Measurements from ENCODE around the gene ATP8A2.
A peak's percentile ranks its signal among the peaks of the same experiment; 100 is the strongest.
"Not testable (repeated sequence)": the region's sequence is repeated elsewhere in the genome, so short reads cannot be mapped to it uniquely, and the experiment has no call there.

ATP8A2 gene

DNA sequence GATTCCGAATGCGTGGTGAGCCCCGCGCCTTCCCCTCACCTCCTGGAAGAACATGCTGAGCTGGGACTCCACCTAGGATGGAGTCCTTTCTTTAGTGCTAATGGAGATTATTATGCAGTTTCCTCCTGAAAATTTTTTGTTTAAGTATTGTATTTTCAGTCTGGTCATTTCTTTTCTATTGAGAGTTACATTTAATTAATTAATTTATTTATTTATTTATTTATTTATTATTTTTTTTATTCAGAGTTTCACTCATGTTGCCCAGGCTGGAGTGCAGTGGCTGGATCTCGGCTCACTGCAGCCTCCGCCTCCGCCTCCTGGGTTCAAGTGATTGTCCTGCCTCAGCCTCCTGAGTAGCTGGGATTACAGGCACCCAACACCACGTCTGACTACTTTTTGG is 400.8 kb downstream of the ATP8A2 start:
- not testable (repeated sequence) for DNase-seq

DNA sequence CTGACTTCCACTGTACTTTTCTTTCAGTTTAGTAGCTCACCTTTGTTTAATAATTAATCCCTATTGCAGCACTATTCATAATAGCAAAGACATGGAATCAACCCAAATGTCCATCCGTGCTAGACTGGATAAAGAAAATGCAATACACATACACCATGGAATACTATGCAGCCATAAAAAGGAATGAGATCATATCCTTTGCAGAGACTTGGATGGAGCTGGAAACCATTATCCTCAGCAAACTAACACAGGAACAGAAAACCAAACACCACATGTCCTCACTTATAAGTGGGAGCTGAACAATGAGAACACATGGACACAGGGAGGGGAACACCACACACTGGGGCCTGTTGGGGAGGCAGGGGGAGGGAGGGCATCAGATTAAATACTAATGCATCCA is 402.3 kb downstream of the ATP8A2 start:
- not testable (repeated sequence) for DNase-seq

DNA sequence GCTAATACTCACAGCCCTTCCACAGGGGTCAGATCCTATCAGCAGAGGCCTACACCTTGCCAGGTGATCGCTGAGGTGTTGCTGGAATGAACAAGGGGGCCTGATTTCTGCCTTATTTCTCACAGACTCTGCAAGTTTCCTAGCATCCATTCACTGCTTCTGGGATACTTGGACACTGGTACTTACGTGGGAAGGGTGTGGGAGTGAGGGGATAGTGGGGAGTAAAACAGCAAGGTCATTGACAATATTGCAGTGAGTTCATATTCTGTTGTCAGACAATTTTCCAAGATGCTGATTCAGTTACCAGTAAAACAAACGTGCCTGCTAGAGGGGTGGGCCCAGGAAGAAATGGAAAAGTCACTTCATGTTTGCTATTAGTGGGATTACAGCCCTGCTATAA is 403.5 kb downstream of the ATP8A2 start:
- no peak for DNase-seq

DNA sequence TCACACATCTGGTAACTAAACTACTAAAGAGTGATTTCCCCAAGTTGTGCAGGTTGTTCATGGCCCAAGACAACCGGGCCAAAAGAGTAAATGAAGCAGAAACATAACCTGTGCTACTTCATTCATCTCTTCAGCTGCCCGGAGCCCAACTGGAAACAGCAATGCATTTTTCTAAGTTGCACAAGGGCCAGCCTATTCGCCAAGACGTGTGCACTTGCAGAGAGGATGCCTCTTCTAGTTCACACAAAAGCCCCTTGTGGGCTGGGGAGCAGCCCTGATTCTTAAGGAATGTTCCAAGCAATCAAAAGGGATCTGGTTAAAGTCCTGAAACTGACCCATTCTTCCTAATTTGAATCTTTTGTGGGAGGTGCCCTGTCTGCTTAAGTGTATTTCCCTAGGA is 404.2 kb downstream of the ATP8A2 start:
- no peak for DNase-seq

DNA sequence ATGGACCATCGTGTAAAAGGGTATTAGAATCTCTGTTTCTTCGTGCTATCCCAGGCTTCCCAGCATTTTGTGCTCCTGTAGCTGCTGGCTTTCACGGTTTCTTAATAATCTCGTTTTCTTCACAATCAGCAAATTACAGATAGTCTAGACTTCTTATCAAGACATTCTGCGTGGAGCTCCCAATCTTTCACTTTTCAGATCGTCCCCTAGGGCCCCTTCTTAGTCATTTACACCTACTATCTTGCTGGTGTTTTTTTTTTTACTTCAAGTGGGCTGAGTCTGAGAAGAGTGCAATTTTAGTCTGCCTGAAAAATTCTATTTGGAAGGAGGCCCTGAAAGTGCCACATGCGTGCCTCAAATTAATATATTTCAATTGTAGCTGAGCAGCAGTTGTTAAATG is 404.9 kb downstream of the ATP8A2 start:
- no peak for DNase-seq

DNA sequence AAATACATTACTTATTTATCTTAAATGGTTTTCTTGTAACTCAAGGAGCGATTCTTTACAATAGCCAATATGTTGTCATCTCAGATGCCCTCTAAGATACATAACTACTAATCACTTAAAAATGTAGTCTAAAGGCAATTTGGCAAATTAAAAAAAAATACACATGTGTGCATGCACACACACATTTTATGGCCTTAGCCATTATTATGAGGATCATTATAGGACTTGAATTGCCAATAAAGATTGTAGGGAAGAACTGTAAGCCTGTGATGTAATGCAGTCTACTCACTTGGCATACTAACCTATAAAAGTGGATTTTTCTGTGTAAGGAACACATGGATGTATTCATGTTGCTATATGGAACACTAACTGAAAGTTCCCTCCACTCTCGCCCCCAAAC is 405.7 kb downstream of the ATP8A2 start:
- DNase-seq = no peak

DNA sequence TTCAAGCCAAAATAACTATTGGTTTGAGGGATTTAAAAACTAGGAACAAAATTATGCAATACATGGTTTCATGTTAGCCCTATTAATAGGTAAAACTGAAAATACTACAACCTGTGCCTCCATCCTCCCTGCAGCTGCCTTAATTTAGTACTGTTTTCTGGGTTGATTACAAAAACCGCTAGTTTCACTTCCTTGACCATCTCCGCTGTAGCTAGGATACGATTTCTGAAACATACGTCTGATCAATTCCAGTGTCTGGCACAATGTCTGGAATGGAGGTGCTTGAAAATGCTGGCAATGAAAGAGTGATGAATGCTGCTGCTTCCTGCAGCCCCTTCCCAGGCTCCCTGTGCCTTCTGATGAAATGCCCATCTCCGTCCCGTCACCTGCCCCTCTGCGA is 406.6 kb downstream of the ATP8A2 start:
- no peak for DNase-seq

DNA sequence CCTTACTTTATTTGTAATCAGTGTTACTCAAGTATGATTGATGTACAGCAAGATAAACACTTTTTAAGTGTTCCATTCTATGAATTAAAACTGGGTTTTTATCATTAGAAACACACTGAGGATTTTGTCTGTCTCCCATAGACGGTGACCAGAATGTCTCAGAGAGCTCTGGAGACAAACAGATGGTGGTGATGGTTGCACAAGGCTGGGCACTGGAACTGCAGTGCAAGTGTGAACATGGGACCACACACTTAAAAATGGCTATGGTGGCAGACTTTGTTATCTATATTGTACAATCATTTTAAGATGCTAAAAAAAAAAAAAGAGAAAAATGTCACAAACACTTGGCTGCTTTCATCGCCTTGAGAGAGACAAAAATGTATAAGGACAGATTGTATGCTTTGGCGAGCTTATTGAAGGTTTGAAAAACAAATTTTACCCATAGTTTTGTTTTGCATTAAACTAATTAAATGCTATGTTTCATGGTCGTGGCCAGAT is 407.1 kb downstream of the ATP8A2 start:
- DNase-seq = no peak

DNA sequence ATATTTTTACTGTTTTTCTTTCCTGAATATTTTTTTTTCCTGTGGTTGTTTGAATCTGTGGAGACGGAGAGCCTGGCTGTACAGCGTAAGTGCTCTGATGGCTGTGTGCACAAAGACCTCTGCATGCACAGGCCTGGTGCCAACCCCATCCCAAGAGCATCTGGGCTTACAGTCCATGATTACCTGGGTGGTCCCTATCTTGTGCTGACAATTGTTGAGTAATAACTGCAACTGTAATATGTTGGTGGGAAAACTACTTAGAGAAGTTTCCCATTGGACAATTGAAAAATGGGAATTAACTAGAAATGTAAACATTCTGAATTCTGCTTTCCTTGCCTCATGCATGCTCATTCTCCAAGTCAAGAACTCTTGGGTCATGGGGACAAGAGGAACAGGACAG is 411.3 kb downstream of the ATP8A2 start:
- no peak for DNase-seq

DNA sequence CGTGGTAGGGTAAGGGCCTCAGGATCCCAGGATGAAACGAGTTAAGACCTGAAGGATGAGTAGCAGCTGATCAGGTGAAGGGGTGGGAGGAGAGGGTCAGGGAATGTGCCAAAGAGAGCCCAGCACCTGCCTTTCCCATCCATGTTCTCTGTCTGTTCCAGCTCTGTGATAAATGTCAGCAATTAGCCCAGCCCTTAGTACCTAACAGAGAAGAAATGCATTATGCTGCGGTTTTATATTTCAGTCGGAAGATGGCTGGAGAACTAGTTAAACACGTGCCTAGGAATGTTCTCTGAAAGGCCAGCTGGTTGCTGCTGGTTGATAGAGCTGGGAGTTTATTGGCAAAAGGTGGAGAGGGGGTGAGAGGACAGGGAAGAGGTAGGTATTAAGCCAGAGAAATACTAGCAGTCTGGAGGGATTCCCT is 411.8 kb downstream of the ATP8A2 start:
- no peak for DNase-seq

DNA sequence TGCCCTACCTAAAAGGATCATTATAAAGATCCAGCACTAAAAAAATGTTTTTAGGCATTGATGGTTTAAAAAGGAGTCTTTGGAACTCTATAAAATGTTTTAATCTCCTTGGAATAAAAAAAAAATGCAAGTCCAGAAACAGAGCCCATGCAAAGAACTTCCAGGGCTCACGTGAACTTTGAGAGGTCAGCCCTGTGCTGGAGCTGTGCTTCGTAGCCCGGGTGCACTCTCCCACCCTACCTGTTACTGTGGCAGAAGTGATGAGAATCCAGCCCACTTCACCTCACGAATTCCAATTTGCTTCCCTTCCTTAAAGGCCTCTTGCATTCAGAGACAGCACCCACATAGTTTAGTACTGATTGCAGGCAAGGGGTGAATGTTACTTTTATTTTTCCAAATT is 412.3 kb downstream of the ATP8A2 start:
- no peak for DNase-seq

DNA sequence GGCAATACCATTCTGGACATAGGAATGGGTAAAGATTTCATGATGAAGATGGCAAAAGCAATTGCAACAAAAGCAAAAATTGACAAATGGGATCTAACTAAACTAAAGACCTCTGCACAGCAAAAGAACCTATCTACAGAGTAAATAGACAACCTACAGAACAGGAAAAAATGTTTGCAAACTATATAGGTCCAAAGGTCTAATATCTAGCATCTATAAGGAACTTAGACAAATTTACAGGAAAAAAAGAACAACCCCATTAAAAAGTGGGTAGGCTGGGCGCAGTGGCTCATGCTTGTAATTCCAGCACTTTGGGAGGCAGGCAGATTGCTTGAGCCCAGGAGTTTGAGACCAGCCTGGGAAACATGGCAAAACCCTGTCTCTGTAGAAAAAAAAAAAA is 418.4 kb downstream of the ATP8A2 start:
- not testable (repeated sequence) for DNase-seq

DNA sequence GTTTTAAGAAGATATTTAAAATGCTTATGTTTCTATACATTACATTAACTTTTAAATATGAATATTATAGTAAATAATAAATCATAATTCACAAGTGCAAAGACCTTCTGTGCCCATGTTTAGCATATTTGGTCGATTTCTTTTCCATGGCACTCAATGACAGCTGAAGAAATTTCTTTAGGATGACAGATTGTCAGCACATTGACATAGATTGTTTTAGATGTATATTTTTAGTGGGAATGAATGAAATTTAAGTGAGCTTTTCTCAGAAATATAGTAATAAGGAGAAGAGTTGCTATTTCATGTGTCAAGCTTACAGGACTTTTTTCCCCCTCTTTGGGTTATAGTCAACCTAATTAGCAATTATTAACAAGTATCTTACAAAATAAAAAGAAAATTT is 423.5 kb downstream of the ATP8A2 start:
- no peak for DNase-seq

DNA sequence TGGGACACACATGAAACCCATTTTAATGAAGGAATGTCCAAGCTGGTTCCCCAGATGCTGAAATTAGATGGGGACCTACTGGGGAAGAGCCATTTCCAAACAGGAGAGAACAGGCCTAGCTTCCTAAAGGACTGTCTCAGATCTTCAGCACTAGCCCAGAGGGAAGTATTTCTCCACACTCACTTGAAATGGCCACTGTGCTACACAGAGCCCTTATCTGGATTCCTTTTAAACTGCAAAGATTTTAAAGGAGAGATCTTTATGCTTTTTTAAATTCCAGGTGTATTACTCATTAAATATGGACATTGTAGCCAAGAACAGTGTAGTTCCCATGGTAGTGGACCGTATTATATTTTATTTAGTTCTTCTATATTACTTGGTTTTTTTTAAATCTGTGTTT is 424.7 kb downstream of the ATP8A2 start:
- no peak for DNase-seq

DNA sequence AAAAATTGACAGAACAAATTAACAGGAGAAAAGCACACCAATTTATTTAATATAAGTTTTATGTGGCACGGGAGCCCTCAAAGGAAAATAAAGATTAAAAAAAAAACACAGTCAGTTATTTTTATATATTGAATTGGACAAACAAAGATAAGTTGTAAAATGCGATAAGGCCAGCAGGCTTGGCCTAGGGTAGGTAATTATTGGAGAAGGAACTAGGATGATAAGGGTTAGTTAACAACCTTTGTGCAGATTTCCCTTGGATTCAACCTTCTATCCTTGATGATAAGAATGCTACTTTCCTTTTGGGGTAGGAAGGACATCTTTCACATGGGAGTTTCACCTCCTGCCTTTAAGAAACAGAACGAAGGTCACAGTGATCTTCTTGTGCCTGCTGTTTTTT is 427.2 kb downstream of the ATP8A2 start:
- DNase-seq = no peak

DNA sequence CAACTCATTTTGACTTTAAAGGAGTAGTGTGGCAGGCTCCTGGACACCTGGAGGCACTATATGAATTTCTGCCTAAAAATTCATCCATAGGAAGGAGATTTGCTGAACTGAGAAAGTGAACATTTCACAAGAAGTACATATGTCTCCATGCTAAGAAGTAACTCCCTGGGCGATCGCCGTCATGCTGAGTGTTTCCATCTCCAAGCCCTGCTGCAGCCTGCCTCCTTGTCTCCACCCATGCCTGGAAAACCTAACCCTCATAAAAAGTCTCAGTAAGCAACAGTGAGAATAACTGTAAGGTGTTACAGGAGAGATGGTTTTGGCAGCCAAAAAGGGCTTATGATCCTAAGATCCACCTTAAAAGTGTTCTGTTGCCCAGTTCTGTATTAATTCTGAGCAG is 428.7 kb downstream of the ATP8A2 start:
- DNase-seq = no peak

DNA sequence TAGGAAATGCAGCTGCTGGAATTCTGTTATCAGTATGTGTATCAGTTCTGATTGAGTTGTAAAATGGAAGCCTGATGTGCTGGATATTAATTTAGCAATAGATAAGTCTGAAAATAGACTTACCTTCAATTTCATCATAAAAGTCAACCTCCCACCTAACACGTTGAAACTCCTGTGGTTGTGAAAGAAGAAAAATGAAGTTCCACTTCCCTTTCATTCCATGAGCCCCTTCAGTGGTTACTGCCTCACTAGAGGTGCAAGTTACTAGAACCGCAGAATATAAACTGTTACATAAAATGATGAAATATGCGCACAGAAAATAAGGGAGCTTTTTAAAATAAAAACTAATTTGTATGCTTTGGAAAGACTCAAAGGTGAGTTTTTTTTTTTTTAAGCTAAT is 430.8 kb downstream of the ATP8A2 start:
- no peak for DNase-seq

DNA sequence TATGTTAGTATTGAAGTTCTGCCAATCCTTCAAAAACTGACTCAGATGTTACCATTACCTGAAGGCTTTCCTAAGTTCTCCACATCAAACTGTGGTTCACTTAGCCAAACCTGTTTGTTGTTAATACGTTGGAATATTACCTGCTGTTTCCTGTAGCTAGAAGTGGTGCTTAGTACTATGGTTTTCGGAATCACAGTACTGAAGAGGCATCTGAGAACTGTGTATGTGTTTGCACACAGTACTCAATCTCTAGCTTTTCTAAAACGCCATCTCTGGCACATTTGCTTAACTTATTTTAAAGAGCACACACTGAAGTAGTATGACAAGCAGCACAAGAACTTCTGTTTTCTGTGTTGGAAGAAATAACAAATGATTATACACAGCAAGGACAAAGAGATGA is 431.9 kb downstream of the ATP8A2 start:
- DNase-seq = peak; percentile 13

DNA sequence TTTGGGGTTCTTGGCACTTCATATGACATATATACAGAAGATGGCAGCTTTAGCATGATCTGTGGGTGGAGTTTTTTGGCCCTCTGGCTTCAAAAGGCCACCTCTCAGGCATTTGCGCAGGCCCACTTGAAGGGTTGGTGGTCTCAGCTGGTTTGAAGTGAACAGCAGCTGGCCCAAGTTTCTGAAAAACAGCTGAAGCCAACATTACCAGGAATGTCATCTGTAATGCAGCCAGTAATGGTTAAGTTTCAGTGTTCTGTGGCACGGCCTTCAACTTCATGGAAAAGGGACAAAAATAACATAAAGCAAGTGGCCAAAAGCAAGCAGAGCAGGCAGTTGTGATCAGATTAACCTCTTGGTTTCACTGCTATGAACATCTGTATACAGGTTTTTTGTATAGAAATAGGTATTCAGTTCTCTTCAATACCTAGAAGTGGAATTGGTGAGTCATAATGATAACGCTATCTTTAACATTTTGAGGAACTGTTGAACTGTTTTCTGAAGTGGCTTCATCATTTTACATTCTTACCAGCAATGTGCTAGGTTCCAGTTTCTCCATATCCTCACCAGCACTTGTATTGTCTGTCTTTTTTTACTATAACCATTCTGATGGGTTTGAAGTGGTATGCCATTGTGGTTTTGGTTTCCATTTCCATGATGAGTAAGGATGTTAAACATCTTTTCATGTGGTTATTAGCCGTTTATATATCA is 434.6 kb downstream of the ATP8A2 start:
- no peak for DNase-seq

DNA sequence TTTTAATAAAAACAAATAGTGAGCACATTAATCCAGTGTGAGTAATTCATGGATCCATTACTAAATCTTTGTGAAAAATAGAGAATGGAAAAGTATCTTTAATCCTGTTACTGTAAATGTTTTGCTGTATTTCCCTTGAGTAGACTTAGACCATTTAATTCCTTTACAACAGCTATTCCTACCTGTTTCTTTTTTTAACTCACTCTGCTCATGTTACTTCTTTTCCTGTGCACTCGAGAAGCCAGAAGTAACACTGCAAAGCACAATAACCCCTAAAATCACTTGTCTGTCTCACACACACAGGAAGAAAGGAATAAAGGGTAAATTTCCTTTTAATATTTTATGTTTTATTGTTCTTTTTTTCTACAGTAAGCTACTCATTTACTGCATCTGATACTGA is 435.8 kb downstream of the ATP8A2 start:
- no peak for DNase-seq

DNA sequence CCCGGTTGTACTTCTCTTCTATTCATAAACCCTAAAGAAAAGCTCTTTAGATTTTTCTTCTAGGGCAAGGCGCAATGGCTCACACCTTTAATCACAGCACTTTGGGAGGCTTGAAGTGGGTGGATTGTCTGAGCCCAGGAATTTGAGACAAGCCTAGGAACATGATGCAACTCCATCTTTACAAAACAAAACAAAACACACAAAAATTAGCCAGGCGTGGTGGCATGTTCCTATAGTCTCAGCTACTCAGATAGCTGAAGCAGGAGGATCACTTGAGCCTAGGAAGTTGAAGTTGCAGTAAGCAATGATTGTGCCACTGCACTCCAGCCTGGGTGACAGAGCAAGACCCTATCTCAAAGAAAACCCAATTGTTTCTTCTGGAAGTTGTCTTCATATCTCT is 439.7 kb downstream of the ATP8A2 start:
- DNase-seq = no peak

DNA sequence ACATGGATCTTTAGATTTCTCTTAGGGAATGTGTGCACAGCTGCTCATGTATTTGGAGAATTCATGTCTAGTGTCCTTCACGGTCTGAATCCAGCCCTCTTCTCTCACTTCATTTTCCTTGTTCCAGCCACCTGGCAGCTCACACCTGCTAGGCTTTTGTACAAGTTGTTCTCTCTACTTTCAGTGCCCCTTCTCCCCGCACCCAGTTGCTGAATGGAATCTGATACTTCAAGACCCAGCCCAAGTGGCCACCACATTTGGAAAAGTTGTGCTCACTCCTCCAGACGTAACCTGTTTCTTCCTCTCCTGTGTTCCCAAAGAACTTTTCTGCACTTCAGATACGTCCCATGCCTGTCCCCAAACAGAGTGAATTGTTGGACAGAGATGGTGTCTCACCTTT is 444.5 kb downstream of the ATP8A2 start:
- DNase-seq = peak; percentile 63

DNA sequence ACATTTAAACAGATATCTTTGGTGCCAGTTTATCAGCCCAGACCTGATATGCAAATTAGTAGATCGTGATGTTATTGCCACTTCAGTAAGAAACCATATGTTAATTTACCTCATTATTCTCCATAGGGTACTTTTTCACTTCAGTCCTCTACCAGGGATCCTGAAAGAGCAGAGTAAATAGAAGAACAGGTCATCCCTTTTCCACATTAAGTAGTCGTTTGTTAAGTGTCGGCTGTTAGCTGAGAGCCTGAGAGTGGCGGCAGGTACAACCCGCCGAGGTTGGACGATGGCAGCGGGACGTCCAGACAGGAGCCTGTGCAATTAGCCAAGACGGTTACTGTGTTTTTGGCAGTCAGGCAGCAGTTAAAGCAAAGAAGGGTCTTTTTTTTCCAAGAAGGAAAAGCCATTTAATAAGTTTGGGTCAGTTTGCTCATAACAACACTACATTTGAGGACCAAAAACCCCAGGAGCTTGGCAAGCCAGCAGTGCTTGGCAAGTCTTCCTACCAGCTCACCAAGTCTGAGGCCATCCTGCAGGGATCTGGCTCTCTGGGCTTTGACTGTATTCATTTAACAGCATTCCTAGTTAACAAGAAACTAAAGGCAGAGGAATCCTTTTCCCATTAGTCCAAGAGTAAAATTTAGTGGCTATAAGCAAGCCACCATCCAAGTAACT is 448.2 kb downstream of the ATP8A2 start:
- peak; percentile 79 for DNase-seq

DNA sequence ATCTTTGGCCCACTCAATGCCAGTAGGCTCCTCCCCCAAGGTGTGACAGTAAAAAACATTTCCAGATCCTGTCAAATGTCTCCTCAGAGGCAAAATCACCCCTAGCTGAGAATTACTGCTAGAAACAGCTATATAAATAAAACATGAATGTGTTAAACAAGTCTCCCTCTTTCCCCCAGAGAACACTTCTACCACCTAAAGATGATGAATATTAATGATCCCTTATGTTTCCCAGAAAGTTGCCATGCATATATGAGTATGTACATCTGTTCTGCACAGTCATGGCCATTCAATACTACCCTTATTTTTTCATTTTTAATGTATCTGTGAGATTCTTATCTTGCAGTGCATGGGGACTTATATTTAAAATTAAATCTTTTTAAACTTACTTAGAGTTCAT is 450.0 kb downstream of the ATP8A2 start:
- DNase-seq = no peak

DNA sequence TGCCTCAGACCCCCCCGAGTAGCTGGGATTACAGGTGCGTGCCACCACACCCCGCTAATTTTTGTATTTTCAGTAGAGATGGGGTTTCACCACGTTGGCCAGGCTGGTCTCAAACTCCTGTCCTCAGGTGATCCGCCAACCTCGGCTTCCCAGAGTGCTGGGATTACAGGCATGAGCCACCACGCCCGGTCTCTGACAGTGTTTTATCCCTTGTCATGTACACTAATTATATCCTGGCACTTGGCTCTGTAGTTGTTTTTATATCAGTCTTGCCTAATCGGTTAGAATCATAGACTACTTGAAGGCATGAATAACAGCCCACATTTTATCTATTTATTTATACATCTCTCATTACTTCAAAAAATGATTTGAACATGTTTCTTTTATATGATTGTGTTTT is 455.4 kb downstream of the ATP8A2 start:
- not testable (repeated sequence) for DNase-seq
